Testis (tissue), 2 donors: Measurements from ENCODE around the gene ADAMTS14.

Source experiments
- POLR2A ChIP-seq: fragments of 450-650 bp; IDR thresholded peaks from one replicate; pipeline ENCODE4 v1.6.1; 2017; ENCODE audit warnings: antibody characterized with exemption, mild to moderate bottlenecking, moderate library complexity
- TF ChIP-seq, protein P1 (sequence below), 3 experiments: fragments of 450-650 bp in 2 of 3; fragments of 200-600 bp in 1 of 3; sonication (generic) in 1 of 3; IDR thresholded peaks; one replicate each; pipeline ENCODE4 v1.5.1; 2016 to 2019; ENCODE audit warnings: antibody characterized with exemption in 3 of 3, mild to moderate bottlenecking in 2 of 3, moderate library complexity in 1 of 3

DNA sequence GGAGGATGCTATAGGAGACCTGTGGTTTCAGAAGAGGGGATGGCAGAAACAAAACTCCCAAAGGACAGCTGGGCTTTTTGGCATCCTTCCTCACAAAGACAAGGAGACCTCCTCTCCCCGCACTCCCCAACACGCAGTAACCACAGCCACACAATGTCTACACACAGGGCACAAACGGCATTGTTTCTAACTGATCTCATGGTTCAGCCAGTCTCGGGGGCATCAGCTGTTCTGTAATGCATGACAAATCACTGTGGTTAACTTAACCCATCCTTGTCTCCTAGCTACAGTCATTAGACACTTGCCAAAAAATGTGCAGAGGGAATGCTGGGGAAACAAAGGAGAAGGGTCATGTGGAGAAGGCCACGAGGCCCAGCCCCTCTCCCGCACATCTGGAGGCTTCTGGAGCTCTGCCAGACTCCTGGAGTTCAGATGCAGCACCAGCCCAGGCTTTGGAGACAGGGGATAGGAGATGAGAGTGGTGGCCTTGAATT, 7.6 kb upstream of the ADAMTS14 start:
- no peak for TF ChIP-seq POLR2A
- TF ChIP-seq, protein P1, sequence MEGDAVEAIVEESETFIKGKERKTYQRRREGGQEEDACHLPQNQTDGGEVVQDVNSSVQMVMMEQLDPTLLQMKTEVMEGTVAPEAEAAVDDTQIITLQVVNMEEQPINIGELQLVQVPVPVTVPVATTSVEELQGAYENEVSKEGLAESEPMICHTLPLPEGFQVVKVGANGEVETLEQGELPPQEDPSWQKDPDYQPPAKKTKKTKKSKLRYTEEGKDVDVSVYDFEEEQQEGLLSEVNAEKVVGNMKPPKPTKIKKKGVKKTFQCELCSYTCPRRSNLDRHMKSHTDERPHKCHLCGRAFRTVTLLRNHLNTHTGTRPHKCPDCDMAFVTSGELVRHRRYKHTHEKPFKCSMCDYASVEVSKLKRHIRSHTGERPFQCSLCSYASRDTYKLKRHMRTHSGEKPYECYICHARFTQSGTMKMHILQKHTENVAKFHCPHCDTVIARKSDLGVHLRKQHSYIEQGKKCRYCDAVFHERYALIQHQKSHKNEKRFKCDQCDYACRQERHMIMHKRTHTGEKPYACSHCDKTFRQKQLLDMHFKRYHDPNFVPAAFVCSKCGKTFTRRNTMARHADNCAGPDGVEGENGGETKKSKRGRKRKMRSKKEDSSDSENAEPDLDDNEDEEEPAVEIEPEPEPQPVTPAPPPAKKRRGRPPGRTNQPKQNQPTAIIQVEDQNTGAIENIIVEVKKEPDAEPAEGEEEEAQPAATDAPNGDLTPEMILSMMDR (IDR thresholded peaks at IDR 0.05), result no peak
